Pancreas (tissue), 10 donors: ENCODE measurements around the gene CEBPG. TPM values are rescaled to one million over a fixed set of nuclear protein-coding genes. Genes with fewer than 3 reads are reported as not detected.

Experiments
- ATAC-seq, 4 donors: fragments of 200-7000 bp; cut with Tn5 transposase; one replicate each; pipeline versions ENCODE4 v1.8.0 to v1.9.1; 2020; ENCODE audit warnings: mild to moderate bottlenecking in 4 of 4, moderate library complexity in 4 of 4
- DNase-seq, 6 donors: peaks; one replicate each; pipeline ENCODE4 v3.0.0-alpha.2; 2020
- FAIRE-seq: peaks from 2 replicates; lab custom pipeline; 2012; peaks lifted over from hg19 to GRCh38; lab: Jason Lieb, UNC
- H3K27ac ChIP-seq, 4 donors: fragments of 200-600 bp; sonication (generic); 1 replicate in 3 of 4; 2 replicates in 1 of 4; pipeline versions ENCODE4 v1.5.0 to v1.8.0; 2020
- H3K27me3 ChIP-seq, 4 donors: fragments of 200-600 bp; one replicate each; pipeline ENCODE4 v1.8.0; 2021
- H3K36me3 ChIP-seq, 3 donors: fragments of 200-600 bp; sonication (generic) in 1 of 3; one replicate each; pipeline versions ENCODE4 v1.5.0 to v1.8.0; 2020 to 2021
- H3K4me1 ChIP-seq, 3 donors: fragments of 200-600 bp; one replicate each; pipeline ENCODE4 v1.8.0; 2021
- H3K4me3 ChIP-seq, 4 donors: fragments of 200-600 bp; sonication (generic) in 2 of 4; one replicate each; pipeline versions ENCODE4 v1.5.0 to v1.8.0; 2020 to 2021
- H3K9me3 ChIP-seq, 4 donors: fragments of 200-600 bp; one replicate each; pipeline ENCODE4 v1.8.0; 2021
- WGBS, 2 donors: extraction: QIAGEN DNeasy Blood & Tissue Kit; methylation state at CpG; one replicate each; pipeline ENCODE4 v1.1.7; 2013; 5-methylcytosine and 5-hydroxymethylcytosine counted together
- intact Hi-C, 3 donors: fragments of 100-400 bp; cut with DNase I; formaldehyde crosslinking; loops; one replicate each; pipeline versions ENCODE4 v1.11.1 to v1.14.2; 2022
- polyA plus RNA-seq, 2 donors: library from polyadenylated mRNA; stranded (reverse); fragments of 200-250 nt; gene quantifications; one replicate each; pipeline ENCODE4 v1.2.3, GENCODE V29; 2013
- total RNA-seq, 6 donors: library from RNA; stranded (reverse); fragmentation: NEBNext Ultra II Directional in 4 of 6; extraction: Animal tissue kit (Norgen Biotek cat#: 25700) in 4 of 6; gene quantifications; one replicate each; pipeline versions ENCODE4 v1.2.1 to v1.2.4, GENCODE V29; 2021 to 2023
- TF ChIP-seq, protein P1 (sequence below), 4 donors: fragments of 200-600 bp; sonication (generic) in 3 of 4; IDR thresholded peaks; one replicate each; pipeline versions ENCODE4 v1.5.0 to v1.8.0; 2021; ENCODE audit warnings: antibody characterized with exemption in 4 of 4
- donor health status: healthy with polysubstance abuse.
- donor health status: DM: no; HTN: no; CAD: no; lungs with moderate emphysema.
- donor health status: DM: no; HTN: no; CAD: no.
- donor health status: control.
- donor health status: control.
- donor health status: Bipolar disorder and iron deficiency.
- donor health status: DM: yes; HTN: yes; CAD: no.
- donor health status: DM: no; HTN: no; CAD: no.
- donor health status: DM: no; HTN: no; CAD: no.
- donor health status: DM: yes; HTN: yes; CAD: no.

CEBPG gene
- total and polyA plus RNA-seq, 8 donors, result 6.2 to 34.5 (median 9.4) TPM

GRCh38 chr19:33365691-33366090 is 7.8 kb upstream of the CEBPG start:
- no peak for DNase-seq
- Histone ChIP-seq H3K27me3 (no peaks in the 10 kb centered on the region), H3K4me1 (no peaks in the 10 kb centered on the region), H3K36me3 (no peaks in the 10 kb centered on the region), H3K27ac (no peak overlapping the region), H3K9me3 (no peaks in the 10 kb centered on the region), H3K4me3 (no peak overlapping the region)
- TF ChIP-seq, protein P1, sequence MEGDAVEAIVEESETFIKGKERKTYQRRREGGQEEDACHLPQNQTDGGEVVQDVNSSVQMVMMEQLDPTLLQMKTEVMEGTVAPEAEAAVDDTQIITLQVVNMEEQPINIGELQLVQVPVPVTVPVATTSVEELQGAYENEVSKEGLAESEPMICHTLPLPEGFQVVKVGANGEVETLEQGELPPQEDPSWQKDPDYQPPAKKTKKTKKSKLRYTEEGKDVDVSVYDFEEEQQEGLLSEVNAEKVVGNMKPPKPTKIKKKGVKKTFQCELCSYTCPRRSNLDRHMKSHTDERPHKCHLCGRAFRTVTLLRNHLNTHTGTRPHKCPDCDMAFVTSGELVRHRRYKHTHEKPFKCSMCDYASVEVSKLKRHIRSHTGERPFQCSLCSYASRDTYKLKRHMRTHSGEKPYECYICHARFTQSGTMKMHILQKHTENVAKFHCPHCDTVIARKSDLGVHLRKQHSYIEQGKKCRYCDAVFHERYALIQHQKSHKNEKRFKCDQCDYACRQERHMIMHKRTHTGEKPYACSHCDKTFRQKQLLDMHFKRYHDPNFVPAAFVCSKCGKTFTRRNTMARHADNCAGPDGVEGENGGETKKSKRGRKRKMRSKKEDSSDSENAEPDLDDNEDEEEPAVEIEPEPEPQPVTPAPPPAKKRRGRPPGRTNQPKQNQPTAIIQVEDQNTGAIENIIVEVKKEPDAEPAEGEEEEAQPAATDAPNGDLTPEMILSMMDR (IDR thresholded peaks at IDR 0.05), result no peak
- WGBS, 2 donors, result 29 to 36% methylated on average over 7 of the region's 7 CpGs
- no peak for ATAC-seq
- intact Hi-C loops, result no loop called here
- FAIRE-seq, result no peak

- no peak for FAIRE-seq
Measured at GRCh38 chr19:33366127-33366526, 7.4 kb upstream of the CEBPG start.

GRCh38 chr19:33366897-33367296 is 6.6 kb upstream of the CEBPG start:
- FAIRE-seq (no peak), DNase-seq (no peak)

More at GRCh38 chr19:33366127-33366526, 7.4 kb upstream of the CEBPG start:
- no peaks in the 10 kb centered on the region for H3K27me3 ChIP-seq
- no peaks in the 10 kb centered on the region for H3K36me3 ChIP-seq
- H3K9me3 ChIP-seq, result no peaks in the 10 kb centered on the region
- no peak for ATAC-seq
- H3K4me3 ChIP-seq, result no peak overlapping the region
- intact Hi-C loops, result no loop called here
- no peaks in the 10 kb centered on the region for H3K4me1 ChIP-seq
- WGBS, 2 donors, result 51 to 62% methylated on average over 6 of the region's 6 CpGs
- H3K27ac ChIP-seq, result no peak overlapping the region
- DNase-seq, result no peak
- TF ChIP-seq, protein P1 (IDR thresholded peaks at IDR 0.05), result no peak

GRCh38 chr19:33368074-33368864 is 5.2 kb upstream of the CEBPG start:
- Histone ChIP-seq H3K36me3 (no peaks in the 10 kb centered on the region), H3K27ac (no peak overlapping the region), H3K4me1 (no peaks in the 10 kb centered on the region), H3K27me3 (no peaks in the 10 kb centered on the region), H3K9me3 (no peaks in the 10 kb centered on the region), H3K4me3 (no peak overlapping the region)
- TF ChIP-seq, protein P1 (IDR thresholded peaks at IDR 0.05), result no peak
- intact Hi-C loops, result no loop called here
- FAIRE-seq, result no peak
- no peak for ATAC-seq
- 69 to 74% methylated on average over 5 of the region's 5 CpGs for WGBS, 2 donors
- DNase-seq, result no peak

More at GRCh38 chr19:33366897-33367296, 6.6 kb upstream of the CEBPG start:
- Histone ChIP-seq H3K4me1 (no peaks in the 10 kb centered on the region), H3K27ac (no peak overlapping the region), H3K27me3 (no peaks in the 10 kb centered on the region), H3K9me3 (no peaks in the 10 kb centered on the region), H3K36me3 (no peaks in the 10 kb centered on the region), H3K4me3 (no peak overlapping the region)
- TF ChIP-seq, protein P1 (IDR thresholded peaks at IDR 0.05), result no peak
- 64 to 83% methylated on average over 5 of the region's 5 CpGs for WGBS, 2 donors
- ATAC-seq, result no peak
- intact Hi-C loops, result no loop called here

DNA sequence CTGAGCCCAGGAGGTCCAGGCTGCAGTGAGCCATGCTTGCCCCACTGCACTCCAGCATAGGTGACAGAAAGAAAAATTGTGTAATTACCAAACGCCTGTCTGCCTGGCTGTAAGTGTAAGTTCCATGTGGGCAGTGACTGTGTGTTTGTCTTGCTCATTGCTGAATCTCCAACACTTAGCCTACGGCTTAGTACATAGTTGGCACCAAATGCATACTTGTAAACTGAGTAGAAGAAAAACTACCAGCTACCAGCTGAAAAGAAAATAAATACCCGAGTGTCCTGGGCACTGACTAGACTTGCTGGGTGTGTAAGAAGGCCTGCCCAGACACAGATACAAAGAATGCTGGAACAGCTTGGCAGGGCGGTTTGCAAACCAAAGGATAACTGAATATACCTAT is 2.7 kb upstream of the CEBPG start:
- no peak for ATAC-seq

More for the DNA sequence above, 2.7 kb upstream of the CEBPG start:
- H3K4me3 ChIP-seq, result no peak overlapping the region
- intact Hi-C loops, result no loop called here
- TF ChIP-seq, protein P1 (IDR thresholded peaks at IDR 0.05), result no peak
- H3K9me3 ChIP-seq, result no peaks in the 10 kb centered on the region
- WGBS, 2 donors, result 75 to 84% methylated on average over 4 of the region's 4 CpGs
- peaks cover 5 to 12% (median 7%) of the 10 kb centered on the region in 3 donors for H3K4me1 ChIP-seq
- H3K27me3 ChIP-seq, result no peaks in the 10 kb centered on the region
- DNase-seq (no peak), FAIRE-seq (no peak)
- H3K27ac ChIP-seq, result no peak overlapping the region
- no peaks in the 10 kb centered on the region for H3K36me3 ChIP-seq
